ENCODE data around the gene TBX20. TPM values are rescaled to one million over a fixed set of nuclear protein-coding genes. Genes with fewer than 3 reads are reported as not detected.

The TBX20 gene
- total RNA-seq, 1 experiment from 2014 or later = 0.69 TPM

- no peaks in the 10 kb centered on the region for H3K36me3 ChIP-seq (replicated peaks; ENCODE audit: control insufficient read depth, insufficient read depth, low read length)
- no peak for DNase-seq
- H3K27me3 ChIP-seq (ENCODE audit: control insufficient read depth, insufficient read depth, low read length) = peaks cover 95% of the 10 kb centered on the region
- no peak overlapping the region for H3K4me3 ChIP-seq (ENCODE audit: insufficient read depth, low read depth, low read length)
Measured at GRCh38 chr7:35259523-35259908, 5.6 kb upstream of the TBX20 start.

GRCh38 chr7:35258868-35259522 is 5.1 kb upstream of the TBX20 start:
- peaks cover 99% of the 10 kb centered on the region for H3K27me3 ChIP-seq (ENCODE audit: control insufficient read depth, insufficient read depth, low read length)
- no peaks in the 10 kb centered on the region for H3K36me3 ChIP-seq (replicated peaks; ENCODE audit: control insufficient read depth, insufficient read depth, low read length)
- no peak overlapping the region for H3K4me3 ChIP-seq (ENCODE audit: insufficient read depth, low read depth, low read length)
- peak; percentile 54 for DNase-seq

GRCh38 chr7:35258125-35258867 is 4.4 kb upstream of the TBX20 start:
- H3K4me3 ChIP-seq (ENCODE audit: insufficient read depth, low read depth, low read length) = peak overlapping the region; percentile 37
- no peaks in the 10 kb centered on the region for H3K36me3 ChIP-seq (replicated peaks; ENCODE audit: control insufficient read depth, insufficient read depth, low read length)
- peaks cover 99% of the 10 kb centered on the region for H3K27me3 ChIP-seq (ENCODE audit: control insufficient read depth, insufficient read depth, low read length)
- DNase-seq = no peak

GRCh38 chr7:35257251-35258124 is 3.6 kb upstream of the TBX20 start:
- Histone ChIP-seq H3K4me3 (ENCODE audit: insufficient read depth, low read depth, low read length) (peak overlapping the region; percentile 37), H3K36me3 (replicated peaks; ENCODE audit: control insufficient read depth, insufficient read depth, low read length) (no peaks in the 10 kb centered on the region), H3K27me3 (ENCODE audit: control insufficient read depth, insufficient read depth, low read length) (peaks cover 99% of the 10 kb centered on the region)
- peak; percentile 78 for DNase-seq

GRCh38 chr7:35256256-35257175 is 2.6 kb upstream of the TBX20 start:
- H3K4me3 ChIP-seq (ENCODE audit: insufficient read depth, low read depth, low read length) = no peak overlapping the region
- H3K36me3 ChIP-seq (replicated peaks; ENCODE audit: control insufficient read depth, insufficient read depth, low read length) = no peaks in the 10 kb centered on the region
- peaks cover 99% of the 10 kb centered on the region for H3K27me3 ChIP-seq (ENCODE audit: control insufficient read depth, insufficient read depth, low read length)
- peak; percentile 71 for DNase-seq

GRCh38 chr7:35255443-35256255 is 1.7 kb upstream of the TBX20 start:
- H3K27me3 ChIP-seq (ENCODE audit: control insufficient read depth, insufficient read depth, low read length) = peaks cover 99% of the 10 kb centered on the region
- H3K4me3 ChIP-seq (ENCODE audit: insufficient read depth, low read depth, low read length) = no peak overlapping the region
- no peaks in the 10 kb centered on the region for H3K36me3 ChIP-seq (replicated peaks; ENCODE audit: control insufficient read depth, insufficient read depth, low read length)
- DNase-seq = peak; percentile 62

GRCh38 chr7:35254496-35255442 is 869 bp upstream of the TBX20 start:
- H3K27me3 ChIP-seq (ENCODE audit: control insufficient read depth, insufficient read depth, low read length) = peaks cover 99% of the 10 kb centered on the region
- peak overlapping the region; percentile 50 for H3K4me3 ChIP-seq (ENCODE audit: insufficient read depth, low read depth, low read length)
- DNase-seq = no peak
- no peaks in the 10 kb centered on the region for H3K36me3 ChIP-seq (replicated peaks; ENCODE audit: control insufficient read depth, insufficient read depth, low read length)

GRCh38 chr7:35253460-35253709 is 515 bp downstream of the TBX20 start:
- peak; percentile 79 for DNase-seq
- H3K27me3 ChIP-seq (ENCODE audit: control insufficient read depth, insufficient read depth, low read length) = peaks cover 99% of the 10 kb centered on the region
- no peaks in the 10 kb centered on the region for H3K36me3 ChIP-seq (replicated peaks; ENCODE audit: control insufficient read depth, insufficient read depth, low read length)
- peak overlapping the region; percentile 50 for H3K4me3 ChIP-seq (ENCODE audit: insufficient read depth, low read depth, low read length)

GRCh38 chr7:35252612-35253459 is 1.1 kb downstream of the TBX20 start:
- H3K4me3 ChIP-seq (ENCODE audit: insufficient read depth, low read depth, low read length) = peak overlapping the region; percentile 50
- no peak for DNase-seq
- H3K27me3 ChIP-seq (ENCODE audit: control insufficient read depth, insufficient read depth, low read length) = peaks cover 99% of the 10 kb centered on the region
- H3K36me3 ChIP-seq (replicated peaks; ENCODE audit: control insufficient read depth, insufficient read depth, low read length) = no peaks in the 10 kb centered on the region

GRCh38 chr7:35251606-35252310 is 2.1 kb downstream of the TBX20 start:
- H3K36me3 ChIP-seq (replicated peaks; ENCODE audit: control insufficient read depth, insufficient read depth, low read length) = no peaks in the 10 kb centered on the region
- H3K4me3 ChIP-seq (ENCODE audit: insufficient read depth, low read depth, low read length) = no peak overlapping the region
- peak; percentile 41 for DNase-seq
- peaks cover 97% of the 10 kb centered on the region for H3K27me3 ChIP-seq (ENCODE audit: control insufficient read depth, insufficient read depth, low read length)

GRCh38 chr7:35250941-35251340 is 3.0 kb downstream of the TBX20 start:
- H3K36me3 ChIP-seq (replicated peaks; ENCODE audit: control insufficient read depth, insufficient read depth, low read length) = no peaks in the 10 kb centered on the region
- DNase-seq = no peak
- H3K27me3 ChIP-seq (ENCODE audit: control insufficient read depth, insufficient read depth, low read length) = peaks cover 96% of the 10 kb centered on the region
- no peak overlapping the region for H3K4me3 ChIP-seq (ENCODE audit: insufficient read depth, low read depth, low read length)
